ENCODE measurements around the gene CHRND. TPM values are rescaled to one million over a fixed set of nuclear protein-coding genes. Genes with fewer than 3 reads are reported as not detected.

The CHRND gene
- total RNA-seq, 1 experiment from 2014 or later = not detected

- no peaks in the 10 kb centered on the region for H3K79me2 ChIP-seq (ENCODE audit: low read length)
- H3K27ac ChIP-seq (ENCODE audit: low read length) = no peak overlapping the region
- no peaks in the 10 kb centered on the region for H3K9me2 ChIP-seq (replicated peaks; ENCODE audit: insufficient read depth, low read length)
- H2AFZ ChIP-seq (ENCODE audit: low read length) = no peak overlapping the region
- H3K4me2 ChIP-seq (ENCODE audit: low read depth, low read length, poor library complexity, severe bottlenecking) = no peak overlapping the region
- H3K9me3 ChIP-seq (ENCODE audit: low read length) = no peaks in the 10 kb centered on the region
- H3K9ac ChIP-seq (ENCODE audit: low read length) = no peak overlapping the region
- no peaks in the 10 kb centered on the region for H3K36me3 ChIP-seq (ENCODE audit: insufficient read depth, low read length)
- H3K4me1 ChIP-seq (ENCODE audit: low read length) = peaks cover 7% of the 10 kb centered on the region
- no peaks in the 10 kb centered on the region for H3K27me3 ChIP-seq (ENCODE audit: low read length)
- H3K4me3 ChIP-seq (ENCODE audit: low read length) = no peak overlapping the region
- H4K20me1 ChIP-seq (ENCODE audit: insufficient read depth, low read depth, low read length) = no peaks in the 10 kb centered on the region
- DNase-seq = no peak
Measured at GRCh38 chr2:232506709-232507108, 19.3 kb upstream of the CHRND start.

GRCh38 chr2:232508251-232508650 is 17.7 kb upstream of the CHRND start:
- Histone ChIP-seq H3K9me3 (ENCODE audit: low read length) (no peaks in the 10 kb centered on the region), H3K4me2 (ENCODE audit: low read depth, low read length, poor library complexity, severe bottlenecking) (no peak overlapping the region), H3K4me3 (ENCODE audit: low read length) (no peak overlapping the region), H3K36me3 (ENCODE audit: insufficient read depth, low read length) (no peaks in the 10 kb centered on the region), H4K20me1 (ENCODE audit: insufficient read depth, low read depth, low read length) (no peaks in the 10 kb centered on the region), H3K27me3 (ENCODE audit: low read length) (no peaks in the 10 kb centered on the region), H2AFZ (ENCODE audit: low read length) (no peak overlapping the region), H3K9me2 (replicated peaks; ENCODE audit: insufficient read depth, low read length) (no peaks in the 10 kb centered on the region), H3K79me2 (ENCODE audit: low read length) (no peaks in the 10 kb centered on the region), H3K4me1 (ENCODE audit: low read length) (peaks cover 12% of the 10 kb centered on the region), H3K27ac (ENCODE audit: low read length) (no peak overlapping the region), H3K9ac (ENCODE audit: low read length) (no peak overlapping the region)
- DNase-seq = no peak

DNA sequence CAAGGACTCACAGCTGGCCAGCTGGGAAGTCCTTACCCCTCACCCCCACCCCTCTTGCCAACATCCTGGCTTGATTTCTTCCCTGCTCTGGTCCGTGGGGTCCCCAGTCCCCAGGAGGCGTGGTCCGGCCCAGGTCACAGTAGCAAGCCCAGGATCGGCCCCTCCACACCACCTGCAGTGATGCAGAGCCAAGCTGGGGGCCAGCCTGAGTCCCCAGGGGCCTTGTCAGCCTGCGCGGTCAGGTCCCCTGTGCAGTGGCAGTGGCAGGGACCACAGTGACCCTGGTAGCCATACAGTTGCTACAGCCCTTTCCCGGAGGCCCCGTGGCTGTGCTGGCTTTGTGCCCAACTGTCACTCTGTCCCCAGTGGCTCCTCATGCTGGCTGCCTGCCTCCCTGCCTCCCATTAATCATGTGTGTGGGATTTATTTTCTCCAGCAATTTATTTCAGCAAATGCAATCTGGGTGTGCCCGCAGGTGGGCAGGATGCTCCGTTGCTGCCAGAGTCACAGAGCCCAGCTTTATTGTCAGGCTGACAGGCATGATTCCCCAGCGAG is 14.5 kb upstream of the CHRND start:
- Histone ChIP-seq H3K79me2 (ENCODE audit: low read length) (no peaks in the 10 kb centered on the region), H3K4me2 (ENCODE audit: low read depth, low read length, poor library complexity, severe bottlenecking) (no peak overlapping the region), H3K4me3 (ENCODE audit: low read length) (no peak overlapping the region), H3K27me3 (ENCODE audit: low read length) (no peaks in the 10 kb centered on the region), H3K36me3 (ENCODE audit: insufficient read depth, low read length) (no peaks in the 10 kb centered on the region), H3K4me1 (ENCODE audit: low read length) (peaks cover 12% of the 10 kb centered on the region), H2AFZ (ENCODE audit: low read length) (no peak overlapping the region), H3K27ac (ENCODE audit: low read length) (no peak overlapping the region), H3K9me2 (replicated peaks; ENCODE audit: insufficient read depth, low read length) (no peaks in the 10 kb centered on the region), H4K20me1 (ENCODE audit: insufficient read depth, low read depth, low read length) (no peaks in the 10 kb centered on the region), H3K9me3 (ENCODE audit: low read length) (no peaks in the 10 kb centered on the region), H3K9ac (ENCODE audit: low read length) (no peak overlapping the region)
- no peak for DNase-seq

DNA sequence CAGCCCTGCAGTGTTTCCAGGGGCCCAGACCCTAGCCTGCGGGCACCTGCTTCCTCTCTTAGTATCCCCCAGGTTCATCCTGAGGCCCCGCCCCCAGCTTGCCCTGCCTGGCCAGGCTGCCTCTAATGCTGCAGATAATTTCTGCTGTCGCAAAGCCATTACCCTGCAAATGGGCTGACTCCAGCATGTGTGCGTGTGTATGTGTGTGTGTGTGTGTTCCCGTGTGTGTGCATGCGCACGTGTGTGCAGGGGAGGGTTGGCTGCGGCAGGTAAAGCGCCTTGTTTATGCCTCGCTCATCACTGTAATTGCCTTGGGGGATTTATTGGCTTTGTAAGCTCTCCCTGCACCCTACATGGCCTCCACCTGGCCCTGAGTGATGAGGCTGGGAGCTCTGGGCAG is 13.4 kb upstream of the CHRND start:
- H3K4me1 ChIP-seq (ENCODE audit: low read length) = peaks cover 12% of the 10 kb centered on the region
- H3K4me2 ChIP-seq (ENCODE audit: low read depth, low read length, poor library complexity, severe bottlenecking) = no peak overlapping the region
- no peaks in the 10 kb centered on the region for H3K9me3 ChIP-seq (ENCODE audit: low read length)
- H4K20me1 ChIP-seq (ENCODE audit: insufficient read depth, low read depth, low read length) = no peaks in the 10 kb centered on the region
- H3K27ac ChIP-seq (ENCODE audit: low read length) = no peak overlapping the region
- H3K9me2 ChIP-seq (replicated peaks; ENCODE audit: insufficient read depth, low read length) = no peaks in the 10 kb centered on the region
- H2AFZ ChIP-seq (ENCODE audit: low read length) = no peak overlapping the region
- no peak overlapping the region for H3K4me3 ChIP-seq (ENCODE audit: low read length)
- H3K79me2 ChIP-seq (ENCODE audit: low read length) = no peaks in the 10 kb centered on the region
- H3K27me3 ChIP-seq (ENCODE audit: low read length) = no peaks in the 10 kb centered on the region
- no peaks in the 10 kb centered on the region for H3K36me3 ChIP-seq (ENCODE audit: insufficient read depth, low read length)
- H3K9ac ChIP-seq (ENCODE audit: low read length) = no peak overlapping the region
- DNase-seq = no peak

- Histone ChIP-seq H3K9me2 (replicated peaks; ENCODE audit: insufficient read depth, low read length) (no peaks in the 10 kb centered on the region), H3K79me2 (ENCODE audit: low read length) (no peaks in the 10 kb centered on the region), H3K4me2 (ENCODE audit: low read depth, low read length, poor library complexity, severe bottlenecking) (no peak overlapping the region), H3K9ac (ENCODE audit: low read length) (no peak overlapping the region), H3K4me1 (ENCODE audit: low read length) (peaks cover 12% of the 10 kb centered on the region), H3K27me3 (ENCODE audit: low read length) (no peaks in the 10 kb centered on the region), H2AFZ (ENCODE audit: low read length) (no peak overlapping the region), H3K9me3 (ENCODE audit: low read length) (no peaks in the 10 kb centered on the region), H4K20me1 (ENCODE audit: insufficient read depth, low read depth, low read length) (no peaks in the 10 kb centered on the region), H3K4me3 (ENCODE audit: low read length) (no peak overlapping the region), H3K27ac (ENCODE audit: low read length) (no peak overlapping the region), H3K36me3 (ENCODE audit: insufficient read depth, low read length) (no peaks in the 10 kb centered on the region)
- no peak for DNase-seq
Measured at GRCh38 chr2:232513353-232513752, 12.6 kb upstream of the CHRND start.

DNA sequence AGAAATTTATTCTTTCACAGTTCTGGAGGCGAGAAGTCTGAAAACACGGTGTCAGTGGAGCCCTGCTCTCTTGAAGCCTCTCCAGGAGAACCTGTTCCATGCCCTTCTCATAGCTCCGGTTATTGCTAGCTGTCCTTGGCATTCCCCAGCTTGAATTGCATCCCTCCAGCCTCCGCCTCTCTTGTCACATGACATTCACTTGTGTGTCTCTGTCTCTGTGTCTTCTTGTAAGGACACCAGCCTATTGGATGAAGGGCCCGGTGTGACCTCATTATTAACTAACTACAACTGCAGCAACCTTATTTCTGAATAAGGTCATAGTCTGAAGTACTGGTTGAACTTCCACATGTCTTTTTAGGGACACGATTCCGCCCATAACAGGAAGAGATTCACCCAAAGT is 10.3 kb upstream of the CHRND start:
- Histone ChIP-seq H3K9me2 (replicated peaks; ENCODE audit: insufficient read depth, low read length) (no peaks in the 10 kb centered on the region), H3K4me2 (ENCODE audit: low read depth, low read length, poor library complexity, severe bottlenecking) (no peak overlapping the region), H3K4me1 (ENCODE audit: low read length) (peaks cover 12% of the 10 kb centered on the region), H3K9ac (ENCODE audit: low read length) (no peak overlapping the region), H3K27ac (ENCODE audit: low read length) (no peak overlapping the region), H4K20me1 (ENCODE audit: insufficient read depth, low read depth, low read length) (no peaks in the 10 kb centered on the region), H2AFZ (ENCODE audit: low read length) (no peak overlapping the region), H3K4me3 (ENCODE audit: low read length) (no peak overlapping the region), H3K27me3 (ENCODE audit: low read length) (no peaks in the 10 kb centered on the region), H3K36me3 (ENCODE audit: insufficient read depth, low read length) (no peaks in the 10 kb centered on the region), H3K9me3 (ENCODE audit: low read length) (no peaks in the 10 kb centered on the region), H3K79me2 (ENCODE audit: low read length) (no peaks in the 10 kb centered on the region)
- no peak for DNase-seq

- Histone ChIP-seq H3K9me2 (replicated peaks; ENCODE audit: insufficient read depth, low read length) (no peaks in the 10 kb centered on the region), H3K4me2 (ENCODE audit: low read depth, low read length, poor library complexity, severe bottlenecking) (no peak overlapping the region), H3K4me1 (ENCODE audit: low read length) (peaks cover 7% of the 10 kb centered on the region), H3K36me3 (ENCODE audit: insufficient read depth, low read length) (no peaks in the 10 kb centered on the region), H3K4me3 (ENCODE audit: low read length) (no peak overlapping the region), H3K27me3 (ENCODE audit: low read length) (no peaks in the 10 kb centered on the region), H4K20me1 (ENCODE audit: insufficient read depth, low read depth, low read length) (no peaks in the 10 kb centered on the region), H3K27ac (ENCODE audit: low read length) (no peak overlapping the region), H2AFZ (ENCODE audit: low read length) (no peak overlapping the region), H3K9me3 (ENCODE audit: low read length) (no peaks in the 10 kb centered on the region), H3K9ac (ENCODE audit: low read length) (no peak overlapping the region), H3K79me2 (ENCODE audit: low read length) (no peaks in the 10 kb centered on the region)
- no peak for DNase-seq
Measured at GRCh38 chr2:232516551-232516950, 9.4 kb upstream of the CHRND start.

DNA sequence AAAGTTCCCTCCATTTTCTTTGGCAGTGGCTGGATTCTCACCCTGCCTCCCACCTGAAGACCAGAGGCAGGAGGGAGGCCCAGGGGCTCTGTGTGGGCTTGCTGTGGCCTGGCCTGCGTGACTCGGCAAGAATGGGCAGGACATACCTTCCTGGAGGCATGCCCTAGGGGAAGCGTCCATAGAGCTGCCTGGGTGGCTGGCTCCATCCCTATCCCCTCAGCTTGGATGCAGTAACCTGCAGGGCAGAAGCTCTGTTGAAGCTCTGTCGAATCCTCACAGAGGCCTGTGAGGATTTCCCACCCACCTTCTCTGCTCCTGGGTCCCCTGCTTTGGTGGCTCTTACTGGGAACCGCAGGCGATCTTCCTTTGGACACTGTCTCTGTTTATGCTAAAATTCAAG is 7.1 kb upstream of the CHRND start:
- no peaks in the 10 kb centered on the region for H3K9me2 ChIP-seq (replicated peaks; ENCODE audit: insufficient read depth, low read length)
- no peaks in the 10 kb centered on the region for H3K9me3 ChIP-seq (ENCODE audit: low read length)
- H3K27me3 ChIP-seq (ENCODE audit: low read length) = no peaks in the 10 kb centered on the region
- H3K36me3 ChIP-seq (ENCODE audit: insufficient read depth, low read length) = no peaks in the 10 kb centered on the region
- no peak overlapping the region for H3K9ac ChIP-seq (ENCODE audit: low read length)
- no peak overlapping the region for H2AFZ ChIP-seq (ENCODE audit: low read length)
- H3K4me1 ChIP-seq (ENCODE audit: low read length) = peaks cover 3% of the 10 kb centered on the region; the same call in 1 of the 2 replicates
- no peaks in the 10 kb centered on the region for H4K20me1 ChIP-seq (ENCODE audit: insufficient read depth, low read depth, low read length)
- DNase-seq = no peak
- H3K4me2 ChIP-seq (ENCODE audit: low read depth, low read length, poor library complexity, severe bottlenecking) = no peak overlapping the region
- no peaks in the 10 kb centered on the region for H3K79me2 ChIP-seq (ENCODE audit: low read length)
- H3K4me3 ChIP-seq (ENCODE audit: low read length) = no peak overlapping the region
- no peak overlapping the region for H3K27ac ChIP-seq (ENCODE audit: low read length)

Data from Karpas-422 (cell line).